WI38 (cell line): ENCODE measurements around the gene SMIM14.
"Not testable (repeated sequence)": the region's sequence is repeated elsewhere in the genome, so short reads cannot be mapped to it uniquely, and the experiment has no call there.

Experiments used
- H3K4me3 ChIP-seq: 2 replicates; pipeline ENCODE4 v1.5.1; 2011; ENCODE audit warnings: low read depth, mild to moderate bottlenecking, control low read depth, low read length
- CTCF ChIP-seq: IDR thresholded peaks from 2 replicates; pipeline ENCODE4 v1.5.1; 2012; ENCODE audit warnings: low read depth, mild to moderate bottlenecking, control low read depth, low read length

SMIM14 gene

GRCh38 chr4:39664828-39665731 lies 26.4 kb upstream of the SMIM14 start:
- TF ChIP-seq CTCF = no peak
- H3K4me3 ChIP-seq = 0 out of 2 replicates have a peak overlapping the region, but pooled peaks have one; percentile 6

- TF ChIP-seq CTCF = no peak
- H3K4me3 ChIP-seq = no peak overlapping the region
These were observed 24.0 kb upstream of the SMIM14 start for GRCh38 chr4:39662683-39663082.

- TF ChIP-seq CTCF = no peak
- H3K4me3 ChIP-seq = no peak overlapping the region
These were observed 22.1 kb upstream of the SMIM14 start for GRCh38 chr4:39660757-39661156.

- no peak overlapping the region for H3K4me3 ChIP-seq
- TF ChIP-seq CTCF = no peak
These were observed 21.4 kb upstream of the SMIM14 start for GRCh38 chr4:39660045-39660444.

- peak; percentile 11; the same call in 1 of the 2 replicates for TF ChIP-seq CTCF
- H3K4me3 ChIP-seq = no peak overlapping the region
These were observed 20.1 kb upstream of the SMIM14 start for GRCh38 chr4:39658756-39659155.

GRCh38 chr4:39657465-39657864 lies 18.8 kb upstream of the SMIM14 start:
- no peak overlapping the region for H3K4me3 ChIP-seq
- TF ChIP-seq CTCF = no peak

- H3K4me3 ChIP-seq = not testable (repeated sequence)
These were observed 18.0 kb upstream of the SMIM14 start for GRCh38 chr4:39656638-39657037.

- no peak for TF ChIP-seq CTCF
- H3K4me3 ChIP-seq = no peak overlapping the region
These were observed 17.2 kb upstream of the SMIM14 start for GRCh38 chr4:39655876-39656275.
